Stimulated activated CD4-positive, alpha-beta T cell treated with anti-CD3 and anti-CD28 coated beads, Interleukin-12 subunit alpha, Interleukin-12 subunit beta, amount 100 ng/mL, for 4 hours (primary cell): ENCODE results near the gene BABAM1.

Experiments
- DNase-seq: peaks from one replicate; pipeline ENCODE4 v3.0.0-alpha.2; 2020

BABAM1 gene

DNA sequence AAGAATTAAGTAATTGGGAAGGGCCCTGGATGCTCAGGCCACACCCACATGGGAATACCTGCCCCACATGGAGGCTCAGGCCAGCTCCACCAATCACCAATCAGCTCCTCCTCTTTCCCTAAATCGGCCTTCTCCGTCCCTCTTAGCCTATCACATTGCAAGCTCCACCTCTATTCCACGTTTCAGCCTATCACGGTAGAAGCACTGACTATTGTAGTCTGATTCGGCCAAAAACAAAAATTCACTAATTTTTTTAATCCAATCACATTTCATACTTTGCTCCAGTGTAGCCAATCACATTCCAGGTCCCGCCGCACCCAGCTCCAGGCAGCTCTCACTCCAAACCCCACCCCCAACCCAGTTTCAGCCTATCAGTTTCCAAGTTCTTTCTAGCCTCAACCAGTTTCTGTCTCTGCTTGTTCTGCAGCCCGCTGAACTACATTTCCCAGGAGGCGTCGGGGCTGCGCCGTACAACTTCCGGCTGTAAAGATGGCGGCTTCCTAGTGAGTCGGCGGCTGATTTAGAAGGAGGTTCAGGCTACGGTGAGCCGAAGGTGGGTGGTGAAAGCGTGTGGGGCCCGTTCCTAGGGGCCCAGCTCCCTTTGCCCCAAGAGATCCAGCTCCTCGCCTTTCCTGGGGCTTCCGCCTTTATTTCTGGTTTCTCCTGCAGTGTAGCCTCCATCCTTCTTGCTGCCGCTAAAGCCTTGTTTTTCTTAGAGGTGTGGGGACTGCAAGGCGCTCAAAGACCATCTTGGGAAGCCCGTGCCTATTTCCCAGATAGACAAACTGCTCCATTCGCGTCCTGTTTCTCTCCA lies at the start of gene BABAM1:
Gene BABAM1, plus strand, starts transcription at position 469 of the 814 bp plus-strand sequence. CDS start 1,364 bp downstream, outside the sequence.
- peak; percentile 85 for DNase-seq

DNA sequence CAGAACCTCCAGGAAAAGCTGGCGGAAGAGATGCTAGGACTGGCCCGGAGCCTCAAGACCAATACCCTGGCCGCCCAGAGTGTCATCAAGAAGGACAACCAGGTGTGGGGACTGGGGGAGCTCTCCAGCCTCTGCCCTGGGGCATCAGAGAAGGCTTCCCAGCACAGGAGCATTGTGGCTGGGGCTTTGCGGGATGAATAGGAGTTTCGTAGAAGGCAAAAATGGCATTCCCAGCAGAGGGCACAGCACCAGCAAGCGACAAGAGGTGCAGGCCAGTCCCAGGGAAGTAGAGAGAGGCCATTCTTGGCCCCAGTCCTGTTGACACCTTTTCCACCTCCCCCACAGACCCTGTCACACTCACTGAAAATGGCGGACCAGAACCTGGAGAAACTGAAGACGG lies 48.0 kb upstream of the BABAM1 start:
- DNase-seq: no peak

DNA sequence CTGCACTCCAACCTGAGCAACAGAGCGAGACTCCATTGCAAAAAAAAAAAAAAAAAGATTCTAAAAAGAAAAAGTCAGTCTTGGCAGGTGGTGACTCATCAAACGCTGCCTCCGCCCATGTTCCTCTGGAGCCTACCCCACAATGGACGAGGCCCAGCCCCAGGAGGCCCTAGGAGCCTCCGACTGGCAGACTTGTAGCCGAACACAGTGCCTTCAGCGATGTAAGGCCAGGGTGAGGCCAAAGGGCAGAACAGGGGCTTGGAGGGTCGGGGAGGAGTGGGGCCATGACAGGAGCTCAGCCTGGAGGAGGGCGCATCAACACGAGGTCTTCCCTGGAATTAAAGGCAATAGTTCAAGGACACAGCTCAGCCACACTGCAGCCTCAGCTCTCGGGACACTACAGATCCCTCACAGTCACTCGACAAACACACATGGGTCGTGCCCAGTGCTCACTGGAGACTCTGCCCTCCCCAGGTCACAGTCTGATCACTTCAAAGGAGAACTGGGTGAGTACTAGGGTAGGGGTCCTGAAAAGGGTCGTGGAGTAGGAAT lies 47.0 kb upstream of the BABAM1 start:
- no peak for DNase-seq

- no peak for DNase-seq
Measured at GRCh38 chr19:17225053-17225452, 42.2 kb upstream of the BABAM1 start.

DNA sequence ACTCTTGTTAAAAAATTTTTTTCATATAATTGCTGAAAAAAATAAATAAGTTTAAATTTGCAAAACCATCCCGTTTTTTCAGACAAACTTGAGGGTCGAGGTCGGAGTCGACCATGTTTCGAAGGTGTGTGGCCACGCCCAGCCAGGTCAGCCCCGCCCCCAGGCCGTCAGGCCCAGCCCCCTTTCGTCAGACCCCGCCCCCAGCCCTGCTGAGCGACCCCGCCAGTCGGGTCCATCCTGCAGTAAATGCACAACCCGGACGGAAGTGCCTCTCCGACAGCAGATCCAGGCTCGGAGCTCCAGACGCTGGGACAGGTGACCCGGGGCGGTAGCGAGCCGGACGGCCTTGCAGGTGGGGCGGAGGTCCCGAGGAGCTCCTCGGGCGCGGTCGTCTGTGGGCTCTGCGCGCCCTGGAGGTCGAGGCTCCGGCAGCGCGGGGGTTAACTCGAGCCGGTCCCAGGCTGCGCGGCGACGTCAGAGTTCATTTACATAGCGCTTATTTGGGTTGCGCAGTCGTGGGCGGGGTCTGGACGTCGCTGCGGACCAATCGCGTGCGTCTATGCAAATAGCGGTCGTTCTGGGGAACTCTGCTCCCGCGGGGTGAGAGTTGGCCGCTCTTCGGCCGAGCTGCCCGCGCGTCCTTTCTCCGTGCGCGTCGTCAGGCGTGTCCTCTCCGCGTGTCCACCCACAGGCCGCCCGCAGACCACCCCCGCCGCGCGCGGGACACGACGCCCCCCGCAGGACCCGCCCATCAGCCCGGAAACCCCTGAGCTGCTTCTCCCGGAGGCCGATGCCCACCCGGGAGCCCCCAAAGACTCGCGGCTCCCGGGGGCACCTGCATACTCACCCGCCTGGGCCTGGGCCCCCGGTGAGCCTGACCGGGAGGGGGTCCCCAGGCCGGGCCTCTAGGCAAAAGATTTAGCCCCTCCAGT lies 41.0 kb upstream of the BABAM1 start, which contains the start of gene OCEL1:
Gene OCEL1, plus strand, starts transcription at position 225 of the 932 bp plus-strand sequence. Its CDS starts 22 bp downstream, at position 247.
- peak; percentile 97 for DNase-seq

DNA sequence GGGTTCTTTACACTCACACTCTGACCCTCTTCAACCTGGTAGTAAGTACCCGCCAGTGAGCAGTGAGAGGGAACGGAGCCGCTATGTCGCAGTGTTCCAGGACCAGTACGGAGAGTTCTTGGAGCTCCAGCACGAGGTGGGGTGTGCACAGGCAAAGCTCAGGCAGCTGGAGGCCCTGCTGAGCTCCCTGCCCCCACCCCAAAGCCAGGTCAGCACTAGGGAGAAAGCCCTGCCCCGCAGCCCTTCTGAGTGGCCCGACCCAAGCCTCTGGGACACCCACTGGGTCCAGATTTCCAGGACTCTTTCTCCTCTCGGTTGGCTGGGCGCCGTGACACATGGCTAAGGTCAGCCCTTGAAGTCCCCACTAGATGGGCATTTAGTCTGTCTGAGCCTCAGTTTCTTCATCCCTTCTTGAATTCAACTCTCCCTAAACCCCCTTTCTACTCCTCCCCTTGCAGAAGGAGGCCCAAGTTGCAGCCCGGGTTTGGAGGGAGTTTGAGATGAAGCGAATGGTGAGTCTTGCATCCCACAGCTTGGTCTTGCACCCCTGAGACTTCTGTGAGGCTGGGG lies 39.4 kb upstream of the BABAM1 start:
- DNase-seq: no peak

DNA sequence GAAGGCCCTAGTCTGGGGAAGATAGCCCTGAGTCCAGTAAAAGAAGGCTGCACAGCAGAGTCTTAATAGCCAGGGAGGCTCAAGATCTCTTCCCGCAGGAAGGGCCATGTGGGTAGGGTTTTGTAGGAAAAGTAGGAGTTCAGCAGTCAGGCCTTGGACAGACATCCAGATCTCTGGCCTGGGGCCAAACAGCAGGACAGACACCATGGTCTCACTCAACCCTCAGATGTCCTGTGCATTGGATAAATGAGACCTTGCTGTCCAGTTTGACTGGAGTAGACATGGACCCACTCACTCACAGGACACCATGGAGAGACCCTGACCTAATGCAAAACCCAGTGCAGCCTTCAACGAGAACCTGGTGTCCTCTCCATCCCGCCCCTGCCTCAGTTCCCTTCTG lies 37.4 kb upstream of the BABAM1 start:
- no peak for DNase-seq

DNA sequence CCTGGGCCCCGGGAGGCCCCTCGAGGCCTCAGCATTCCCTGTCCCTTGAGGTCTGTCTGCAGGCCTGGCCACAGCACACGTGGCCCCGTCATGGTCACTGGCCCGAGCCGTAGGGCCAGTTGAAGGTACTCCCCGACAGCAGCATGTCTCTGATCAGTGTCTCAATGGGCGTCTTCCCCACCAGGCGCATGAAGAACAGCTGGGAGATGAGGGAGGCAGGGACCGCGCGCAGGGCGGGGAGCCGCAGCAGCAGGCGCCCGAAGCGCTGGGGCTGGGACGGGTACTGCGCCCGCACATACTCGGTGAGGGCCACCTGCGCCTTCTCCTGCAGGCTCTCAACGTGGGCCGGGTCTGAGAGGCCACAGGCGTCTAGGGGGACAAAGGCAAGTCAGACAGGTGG lies 35.0 kb upstream of the BABAM1 start:
- DNase-seq: no peak

DNA sequence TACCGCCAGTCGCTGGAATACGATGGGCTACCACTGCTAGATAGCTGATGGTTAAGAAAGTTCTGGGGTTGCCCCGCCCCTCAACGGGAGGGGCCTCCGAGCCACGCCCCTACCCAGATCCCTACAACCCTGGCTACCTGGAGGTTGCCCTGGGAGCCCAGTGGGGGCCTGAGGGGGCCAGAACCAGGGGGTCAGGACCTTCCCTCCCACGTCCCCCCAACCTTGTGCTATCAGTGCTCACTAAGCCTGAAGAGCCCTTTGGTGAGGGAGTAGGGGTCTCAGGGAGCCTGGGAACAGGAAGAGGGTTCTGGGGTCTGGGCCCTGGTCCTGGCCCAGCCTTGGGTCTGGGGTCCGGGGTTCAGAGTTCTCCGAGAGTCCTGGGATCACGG lies 32.3 kb upstream of the BABAM1 start:
- DNase-seq: peak; percentile 62

- DNase-seq: peak; percentile 68
Measured at GRCh38 chr19:17235300-17235970, 31.8 kb upstream of the BABAM1 start.

DNA sequence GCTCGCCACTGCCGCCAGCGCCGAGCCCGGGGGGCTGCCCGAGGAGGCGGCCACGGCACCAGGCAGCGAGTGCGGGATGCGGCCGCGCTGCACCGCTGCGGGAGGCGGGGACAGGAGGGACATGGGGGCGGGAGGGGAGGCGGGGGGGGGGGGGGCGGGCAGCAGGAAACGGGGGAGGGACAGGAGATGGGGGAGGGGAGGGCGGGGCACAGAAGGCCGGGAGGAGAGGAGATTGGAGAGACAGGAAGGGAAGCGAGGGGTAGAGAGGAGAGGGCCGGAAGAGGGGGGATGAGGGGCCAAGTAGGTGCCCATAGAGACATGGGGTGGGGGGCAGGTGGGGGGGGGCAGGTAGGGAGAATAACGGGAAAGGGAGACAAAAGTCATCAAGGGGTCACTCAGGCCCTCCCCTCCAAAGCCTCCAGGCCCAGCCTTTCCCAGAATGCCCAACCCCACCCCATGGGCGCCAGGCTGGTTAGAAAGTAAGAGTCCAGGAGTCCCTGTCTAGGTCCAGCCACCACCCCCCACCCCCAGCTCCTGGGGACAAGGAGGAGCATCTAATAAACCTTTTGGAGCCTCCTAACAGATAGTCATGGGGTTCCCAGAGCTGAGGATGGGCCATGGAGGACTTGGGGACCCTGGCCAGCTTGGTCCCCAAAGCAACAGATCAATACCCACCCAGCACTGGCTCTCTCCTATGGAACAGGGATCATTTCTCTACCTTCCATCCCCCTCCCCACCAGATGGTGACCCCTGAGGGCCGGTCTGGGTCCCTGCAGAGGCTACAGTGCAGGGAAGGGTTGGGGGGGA lies 31.1 kb upstream of the BABAM1 start:
- DNase-seq: no peak

GRCh38 chr19:17236811-17237543 lies 30.3 kb upstream of the BABAM1 start:
- no peak for DNase-seq

DNA sequence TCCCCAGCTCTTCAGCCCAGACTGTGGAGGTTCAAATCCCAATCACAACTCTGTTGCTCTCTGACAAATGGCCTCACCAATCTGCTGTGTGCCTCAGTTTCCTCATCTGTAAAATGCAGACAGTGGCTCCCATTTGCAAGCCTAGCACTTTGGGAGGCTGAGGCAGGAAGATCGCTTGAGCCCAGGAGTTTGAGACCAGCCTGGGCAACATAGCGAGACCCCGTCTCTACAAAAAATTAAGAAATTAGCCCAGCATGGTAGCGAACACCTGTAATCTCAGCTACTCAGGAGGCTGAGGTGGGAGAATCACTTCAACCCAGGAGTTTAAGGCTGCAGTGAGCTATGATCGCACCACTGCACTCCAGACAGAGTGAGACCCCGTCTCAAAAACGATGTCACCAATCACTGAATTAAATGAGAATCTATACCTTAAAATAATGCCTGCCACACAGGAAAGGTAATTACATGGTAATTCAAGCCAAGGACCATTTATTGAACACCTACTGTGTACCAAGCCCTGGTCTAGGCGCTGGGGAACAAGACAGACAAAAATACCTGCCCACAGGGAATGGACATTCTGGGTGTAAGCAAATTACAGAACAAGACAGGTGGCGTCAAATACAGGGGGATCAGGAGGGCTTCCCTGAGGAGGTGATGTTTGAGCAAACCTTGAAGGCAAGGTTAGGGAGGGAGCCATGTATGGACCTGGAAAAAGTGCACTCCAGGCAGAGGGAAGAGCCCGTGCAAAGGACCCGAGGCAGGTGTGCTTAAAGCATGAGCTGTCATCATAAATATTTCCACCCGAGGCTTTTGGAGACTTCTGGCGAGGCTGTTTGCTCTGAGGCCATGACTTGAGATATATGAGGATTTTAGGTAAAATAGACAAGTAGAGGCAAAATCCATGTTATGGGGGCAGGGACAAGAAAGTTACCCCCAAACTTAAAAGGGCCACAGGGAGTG lies 29.2 kb upstream of the BABAM1 start:
- no peak for DNase-seq

DNA sequence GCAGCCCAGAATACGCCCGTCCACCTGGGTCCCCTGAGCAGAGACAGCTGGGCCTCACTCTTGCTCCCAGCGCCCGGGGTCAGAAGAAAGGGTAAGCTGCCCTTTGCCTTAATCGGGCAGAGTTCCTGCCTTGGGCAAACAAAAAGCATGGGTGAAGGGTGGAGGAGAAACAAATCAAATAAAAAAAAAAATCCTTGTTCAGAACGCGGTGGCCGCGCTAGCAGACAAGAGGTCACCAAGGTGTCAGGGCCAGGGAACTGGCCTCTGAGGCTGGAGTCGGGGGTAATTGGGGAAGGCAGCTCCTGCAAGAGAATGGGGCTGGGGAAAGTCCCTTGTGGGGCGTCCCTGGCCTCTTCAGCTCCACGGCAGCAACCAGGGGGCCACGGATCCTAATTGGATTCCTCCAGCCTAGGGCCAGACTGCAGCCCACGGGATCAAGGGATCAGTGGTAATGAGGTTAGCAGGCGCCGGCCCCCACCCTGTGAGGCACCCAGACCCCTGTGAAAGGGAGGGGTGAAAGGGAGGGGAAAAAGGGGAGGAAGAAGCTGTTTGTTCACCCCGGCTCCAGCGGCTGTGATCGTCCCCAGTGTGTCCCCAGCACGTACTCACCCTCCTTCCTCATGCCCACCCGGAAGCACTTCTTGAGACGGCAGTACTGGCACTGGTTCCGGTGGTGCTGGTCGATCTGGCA lies 27.0 kb upstream of the BABAM1 start:
- no peak for DNase-seq

DNA sequence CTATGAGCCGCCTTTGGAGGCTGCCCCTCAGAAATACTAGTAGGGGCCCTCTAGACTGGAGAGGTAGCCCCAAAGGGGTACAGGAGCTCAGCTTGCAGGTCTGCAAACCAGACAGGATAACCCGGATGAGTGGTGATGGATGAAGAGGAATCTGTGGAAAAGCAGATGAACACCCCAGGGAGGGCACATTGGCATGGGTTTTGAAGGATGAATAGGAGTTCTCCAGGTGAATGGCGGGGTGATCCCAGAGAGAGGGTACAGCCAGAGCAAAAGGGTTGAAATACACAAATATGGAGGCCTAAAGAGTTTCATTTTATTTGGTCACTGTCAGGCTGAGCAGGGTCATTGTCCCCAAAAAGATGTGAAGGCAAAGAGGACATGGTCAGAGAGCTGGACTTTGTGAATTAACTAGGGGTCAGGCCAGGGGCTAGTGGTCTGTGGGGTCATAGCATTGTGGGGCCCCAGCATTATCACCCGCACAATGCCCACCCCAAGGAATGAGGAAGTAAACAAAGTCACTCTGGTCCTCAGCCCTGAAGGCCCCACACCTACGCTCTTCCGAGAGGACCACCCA lies 26.3 kb upstream of the BABAM1 start:
- DNase-seq: no peak

DNA sequence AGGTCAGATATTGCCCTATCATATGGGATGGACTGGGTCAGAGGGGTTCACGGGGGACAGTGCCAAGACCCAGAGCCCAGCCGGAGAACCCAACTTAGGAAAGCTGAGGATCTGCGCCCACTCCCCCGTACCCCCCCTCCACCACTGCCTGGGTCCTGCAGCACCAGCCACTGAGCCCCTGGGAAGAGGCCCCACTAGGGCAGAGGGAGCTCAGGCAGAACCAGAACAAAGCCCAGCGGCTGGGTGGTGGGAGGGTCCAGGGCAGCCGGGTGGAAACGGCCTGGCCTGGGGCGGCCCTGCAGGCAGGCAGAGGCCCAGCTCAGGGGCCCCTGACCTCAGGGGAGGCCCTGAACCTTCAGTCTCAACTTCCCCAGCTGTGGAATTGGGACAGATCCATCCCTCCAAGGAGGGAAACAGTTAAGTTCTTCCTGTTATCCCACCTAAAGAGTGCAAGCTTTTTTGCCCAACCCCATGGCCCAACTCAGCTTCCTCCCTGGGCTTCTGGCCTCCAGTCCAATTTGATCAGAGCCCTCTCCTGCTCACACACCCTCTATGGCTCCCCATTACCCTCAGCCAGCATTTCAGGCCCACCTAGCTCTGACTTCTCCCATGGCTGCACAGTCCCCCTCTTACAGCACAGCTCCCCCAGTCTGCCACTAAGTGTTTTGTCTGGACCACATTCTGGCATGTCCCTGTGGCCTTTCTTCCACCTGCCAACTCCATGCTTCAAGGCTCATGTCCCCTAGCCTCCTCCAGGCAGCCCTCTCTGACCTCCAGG lies 24.6 kb upstream of the BABAM1 start:
- DNase-seq: no peak

GRCh38 chr19:17243211-17243829 lies 23.9 kb upstream of the BABAM1 start:
- DNase-seq: no peak
